NCI-H774 (cell line): ENCODE data around the gene CREB3L4.

Experiments
- DNase-seq: peaks from one replicate; lab custom pipeline; 2025; lab: John Stamatoyannopoulos, UW

The CREB3L4 gene

DNA sequence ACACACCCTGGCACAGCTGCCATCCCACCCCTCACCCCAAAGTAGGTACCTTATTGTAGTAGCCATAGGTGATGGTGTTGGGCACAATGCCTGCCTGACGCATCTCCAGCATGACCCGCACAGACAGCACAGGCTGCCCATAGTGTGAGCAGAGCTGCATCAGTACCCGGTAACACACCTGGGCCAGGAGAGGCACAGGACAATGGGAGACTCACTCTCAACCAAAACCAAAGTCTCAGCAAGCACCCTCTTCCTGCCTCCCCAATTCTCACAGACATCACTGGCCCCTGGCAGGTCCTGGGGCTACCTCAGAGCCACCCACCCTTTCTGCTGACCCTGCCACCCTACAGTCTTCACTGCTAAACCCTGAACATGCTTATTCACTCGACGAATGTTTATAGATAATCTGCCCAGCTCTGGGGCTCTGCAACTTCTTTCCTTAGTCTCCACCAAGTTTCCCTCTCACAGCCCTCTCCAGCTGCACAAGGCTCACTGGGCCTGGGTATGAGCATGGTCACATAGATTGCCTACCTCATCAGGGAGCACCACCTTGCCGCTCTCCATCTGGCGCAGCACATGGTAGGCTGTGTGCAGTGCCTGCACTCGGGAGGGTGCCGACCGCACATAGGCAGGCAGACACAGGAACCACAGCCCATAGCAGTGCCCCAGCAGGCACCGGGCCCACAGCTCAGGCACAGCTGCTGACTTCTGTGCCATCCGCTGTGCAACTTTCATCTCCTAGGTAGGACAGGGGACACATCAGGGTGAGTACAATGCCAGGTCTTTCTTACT, 31.5 kb upstream of the CREB3L4 start:
- DNase-seq, result no peak

DNA sequence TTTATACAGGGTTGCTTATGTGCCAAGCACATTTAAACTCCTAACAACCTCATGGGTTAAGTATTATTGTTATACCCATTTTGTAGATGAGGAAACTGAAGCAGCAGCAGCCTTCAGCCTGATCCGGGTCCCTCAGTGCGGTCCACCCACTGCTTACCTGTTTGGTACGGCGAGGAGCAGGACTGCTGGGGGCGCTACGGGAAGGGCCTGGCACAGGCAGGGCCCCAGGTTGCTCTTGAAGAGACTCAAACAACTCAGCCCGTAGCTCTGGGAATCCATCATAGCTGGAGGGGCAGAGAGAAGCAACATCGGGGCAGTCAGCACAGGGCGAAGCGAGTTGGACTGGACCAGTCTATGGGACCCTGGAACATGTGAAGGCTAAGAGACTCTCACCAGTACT, 30.4 kb upstream of the CREB3L4 start:
- no peak for DNase-seq

DNA sequence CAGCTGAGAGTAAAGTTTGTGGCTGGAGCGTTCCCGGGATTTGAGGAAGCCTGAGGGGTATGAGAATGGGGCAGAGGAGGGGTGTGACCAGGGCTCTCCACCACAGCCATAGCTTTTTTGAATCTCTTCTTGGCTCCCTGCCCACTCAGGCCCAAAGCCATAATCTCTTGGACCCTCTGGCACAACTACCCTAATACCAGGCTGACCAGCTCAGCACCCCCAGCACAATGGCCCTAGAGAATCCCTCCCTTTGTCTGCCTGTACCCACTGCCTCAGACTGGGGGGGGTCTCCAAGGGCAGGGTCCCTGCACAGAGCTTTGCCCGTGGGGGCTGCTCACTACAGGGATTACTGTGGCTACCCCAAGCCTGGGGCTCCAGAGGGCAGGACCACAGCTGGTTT, 28.7 kb upstream of the CREB3L4 start:
- no peak for DNase-seq

DNA sequence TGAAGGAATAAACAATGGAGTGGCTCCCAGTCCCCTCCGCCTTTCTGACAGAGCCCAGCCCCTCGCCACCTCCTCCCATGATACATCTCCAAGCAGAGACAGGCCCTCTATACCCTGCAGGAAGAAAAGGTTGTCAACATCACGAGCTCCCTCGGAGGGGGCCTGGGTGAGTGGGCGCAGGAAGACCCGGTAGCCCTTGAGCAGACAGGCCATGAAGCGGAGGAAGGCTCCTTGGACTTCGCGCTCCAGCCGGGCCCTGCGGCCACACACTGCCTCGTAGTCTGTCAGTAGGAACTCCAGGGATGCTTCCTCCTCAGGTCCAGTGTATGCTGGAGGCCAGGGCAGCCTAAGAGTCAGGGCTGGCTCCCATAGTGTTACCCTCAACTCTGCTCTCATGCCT, 28.2 kb upstream of the CREB3L4 start:
- no peak for DNase-seq

DNA sequence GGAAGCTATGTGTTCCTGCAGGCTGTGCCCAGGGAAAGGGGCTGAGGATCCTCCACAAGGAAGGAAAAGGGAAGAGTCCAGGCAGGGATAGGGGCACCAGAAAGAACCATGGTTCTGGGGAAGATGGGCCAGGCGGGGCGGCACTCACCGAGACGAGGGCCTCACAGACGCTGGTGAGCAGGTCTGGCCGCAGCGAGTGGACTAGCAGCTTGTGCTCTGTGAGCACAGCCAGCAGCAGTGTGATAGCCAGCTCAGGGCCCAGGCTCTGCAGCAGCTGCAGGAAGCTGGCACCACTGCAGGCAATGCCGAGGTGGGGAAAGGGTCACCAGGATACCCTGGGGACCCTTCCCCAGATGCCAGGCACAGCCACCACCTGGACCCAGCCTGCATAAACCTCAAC, 26.9 kb upstream of the CREB3L4 start:
- DNase-seq, result no peak

DNA sequence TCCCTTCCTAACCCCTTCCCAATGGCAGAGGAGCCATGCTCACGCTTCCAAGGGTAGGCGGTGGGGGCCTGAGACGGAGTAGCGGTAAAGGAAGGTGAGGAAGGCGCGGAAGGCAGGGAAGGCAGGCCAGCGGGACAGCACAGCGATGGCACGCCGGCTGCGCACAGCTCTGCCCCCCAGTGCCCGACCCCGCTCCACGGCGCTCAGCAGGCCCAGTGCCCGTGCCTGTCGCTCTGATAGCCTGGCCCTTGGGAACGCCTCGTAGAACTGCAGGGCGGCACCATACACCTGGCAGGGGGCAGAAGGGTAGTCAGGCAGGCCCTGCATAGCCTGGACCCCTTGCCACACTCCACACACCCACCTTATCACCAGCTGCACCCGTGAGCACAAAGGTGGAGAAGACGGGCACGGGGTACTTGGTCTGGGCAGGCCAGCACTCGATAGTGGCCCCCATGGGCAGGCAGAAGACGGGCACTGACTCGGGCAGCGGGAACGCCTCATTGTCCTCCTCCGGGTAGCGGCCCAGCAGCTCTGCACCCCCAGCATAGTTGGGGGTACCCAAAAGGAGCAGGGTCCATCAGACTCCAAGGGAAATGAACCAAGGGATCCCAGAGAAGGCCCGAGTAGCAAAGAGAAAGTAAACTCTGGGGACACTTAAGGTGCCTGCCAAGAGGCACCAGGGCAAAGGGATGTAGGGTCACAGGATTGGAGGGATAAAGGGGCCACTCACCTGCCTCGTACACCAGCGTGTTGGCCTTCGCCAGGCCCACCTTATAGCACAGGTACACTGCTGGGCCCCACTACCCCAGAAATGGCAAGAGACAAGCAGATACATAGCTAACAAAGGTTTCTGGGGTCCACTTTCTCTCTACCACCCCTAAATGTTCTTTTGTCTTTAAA, 25.6 kb upstream of the CREB3L4 start:
- DNase-seq, result no peak

DNA sequence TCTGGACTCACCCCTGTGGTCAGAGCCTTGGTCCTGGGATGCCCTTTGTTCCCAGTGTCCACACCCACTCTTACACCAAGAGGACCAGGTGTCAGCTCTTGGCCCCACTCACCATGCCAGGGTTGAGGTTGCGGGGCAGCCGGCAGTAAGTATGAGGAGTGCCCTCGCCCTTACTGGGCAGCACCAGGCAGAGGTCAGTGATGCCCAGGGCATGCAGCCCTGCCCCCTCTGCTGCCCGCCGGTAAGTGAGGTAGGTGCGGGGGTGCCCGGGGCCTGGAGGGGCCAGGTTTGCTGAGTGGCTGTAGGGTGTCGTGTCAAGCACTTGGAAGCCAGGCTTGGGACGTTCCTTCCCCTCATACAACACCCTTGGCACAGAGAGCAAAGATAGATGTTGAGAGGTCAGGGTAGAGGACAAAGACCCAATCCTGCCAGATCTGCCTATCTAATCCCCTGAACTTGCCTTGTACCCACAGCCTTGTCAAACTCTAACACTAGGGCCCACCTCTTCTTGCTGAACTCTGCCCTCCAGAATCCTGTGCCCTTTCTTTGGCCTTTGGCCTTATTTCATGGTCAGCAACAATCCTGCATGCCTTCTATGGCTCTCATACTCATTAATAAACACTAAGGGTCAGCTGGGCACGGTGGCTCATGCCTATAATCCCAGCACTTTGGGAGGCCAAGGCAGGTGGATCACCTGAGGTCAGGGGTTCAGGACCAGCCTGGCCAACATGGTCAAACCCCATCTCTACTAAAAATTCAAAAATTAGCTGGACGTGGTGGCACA, 24.7 kb upstream of the CREB3L4 start:
- DNase-seq, result no peak

DNA sequence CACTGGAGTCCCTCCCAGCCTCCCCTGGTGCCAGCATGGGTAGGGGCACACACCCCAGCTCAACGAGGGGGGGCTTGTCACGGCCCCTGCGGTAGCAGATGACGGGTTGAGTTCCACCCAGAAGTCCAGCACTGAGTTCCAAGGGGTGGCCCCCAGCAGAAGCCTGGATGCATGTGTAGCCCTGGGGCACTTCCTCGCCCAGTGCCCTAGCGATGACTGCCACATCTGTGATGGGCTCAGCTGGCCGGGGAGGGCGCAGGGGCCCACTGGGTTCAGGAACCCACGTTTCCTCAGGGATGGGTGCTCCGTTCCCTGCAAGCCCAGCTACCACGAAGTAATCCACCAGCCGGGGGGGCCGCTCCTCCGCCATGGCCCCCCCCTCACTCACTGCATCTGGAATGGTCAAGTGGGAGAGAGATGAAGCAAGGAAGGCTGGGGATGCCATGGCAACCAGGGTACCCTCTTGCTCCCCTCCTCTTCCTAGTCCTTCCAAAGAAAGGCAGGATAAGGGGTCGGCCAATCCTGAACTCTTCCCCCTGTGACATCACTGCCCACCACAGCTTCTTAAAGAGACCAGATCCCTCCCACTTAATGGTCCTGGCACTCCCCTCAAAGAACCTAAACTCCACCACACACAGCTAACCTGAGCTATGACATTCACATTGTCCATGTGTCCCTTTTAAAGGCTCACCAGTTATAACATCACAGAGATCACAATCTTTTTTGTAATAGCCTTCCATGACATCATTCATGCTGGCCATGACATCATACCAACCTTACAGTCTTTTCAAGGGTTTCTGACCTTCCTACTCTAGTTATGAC, 23.5 kb upstream of the CREB3L4 start:
- no peak for DNase-seq

DNA sequence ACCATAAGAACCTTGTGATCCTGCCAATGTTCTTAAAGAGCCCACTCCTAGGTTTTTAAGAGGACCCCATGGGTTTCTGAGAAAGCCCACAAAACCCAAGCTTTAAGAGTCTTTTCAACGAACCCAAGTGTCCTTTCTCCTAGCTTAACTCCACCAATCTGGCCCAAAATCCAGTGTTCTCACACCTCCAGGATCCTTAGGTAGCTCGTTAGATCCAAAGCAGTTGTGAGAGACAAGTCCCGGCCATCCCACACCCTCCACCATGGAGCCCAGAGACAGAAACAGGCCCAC, 22.9 kb upstream of the CREB3L4 start:
- DNase-seq, result no peak

DNA sequence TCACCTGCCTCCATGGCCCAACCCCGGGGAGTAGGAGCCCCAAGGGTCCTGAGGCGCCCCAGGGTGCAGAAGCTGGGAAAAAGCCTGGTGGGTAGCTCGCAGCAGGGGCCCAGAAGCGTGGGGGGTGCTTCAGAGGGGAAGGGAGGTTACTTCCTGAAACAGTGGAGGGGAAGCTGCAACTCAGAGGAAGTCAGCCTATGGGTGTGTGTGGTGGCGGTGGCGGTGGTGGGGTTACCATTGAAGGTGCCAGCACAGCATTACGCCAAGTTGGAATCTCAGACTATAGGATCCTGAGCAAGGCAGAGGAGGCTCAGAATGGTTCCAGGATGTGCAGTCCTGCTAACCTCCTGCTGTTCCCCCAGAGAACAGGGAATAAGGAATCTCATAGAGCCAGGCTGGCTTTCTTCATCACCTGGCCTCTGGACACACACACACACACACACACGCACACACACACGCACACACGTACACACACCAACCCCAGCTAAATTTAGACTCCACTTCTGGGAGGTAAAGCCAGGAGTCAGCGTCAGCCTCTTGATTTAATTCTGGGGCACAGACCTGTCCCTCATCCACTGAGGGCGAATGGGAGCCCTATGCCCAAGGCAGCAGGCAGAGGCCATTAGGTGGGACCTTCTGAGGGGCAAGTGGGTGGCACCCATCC, 22.4 kb upstream of the CREB3L4 start:
- DNase-seq, result no peak

DNA sequence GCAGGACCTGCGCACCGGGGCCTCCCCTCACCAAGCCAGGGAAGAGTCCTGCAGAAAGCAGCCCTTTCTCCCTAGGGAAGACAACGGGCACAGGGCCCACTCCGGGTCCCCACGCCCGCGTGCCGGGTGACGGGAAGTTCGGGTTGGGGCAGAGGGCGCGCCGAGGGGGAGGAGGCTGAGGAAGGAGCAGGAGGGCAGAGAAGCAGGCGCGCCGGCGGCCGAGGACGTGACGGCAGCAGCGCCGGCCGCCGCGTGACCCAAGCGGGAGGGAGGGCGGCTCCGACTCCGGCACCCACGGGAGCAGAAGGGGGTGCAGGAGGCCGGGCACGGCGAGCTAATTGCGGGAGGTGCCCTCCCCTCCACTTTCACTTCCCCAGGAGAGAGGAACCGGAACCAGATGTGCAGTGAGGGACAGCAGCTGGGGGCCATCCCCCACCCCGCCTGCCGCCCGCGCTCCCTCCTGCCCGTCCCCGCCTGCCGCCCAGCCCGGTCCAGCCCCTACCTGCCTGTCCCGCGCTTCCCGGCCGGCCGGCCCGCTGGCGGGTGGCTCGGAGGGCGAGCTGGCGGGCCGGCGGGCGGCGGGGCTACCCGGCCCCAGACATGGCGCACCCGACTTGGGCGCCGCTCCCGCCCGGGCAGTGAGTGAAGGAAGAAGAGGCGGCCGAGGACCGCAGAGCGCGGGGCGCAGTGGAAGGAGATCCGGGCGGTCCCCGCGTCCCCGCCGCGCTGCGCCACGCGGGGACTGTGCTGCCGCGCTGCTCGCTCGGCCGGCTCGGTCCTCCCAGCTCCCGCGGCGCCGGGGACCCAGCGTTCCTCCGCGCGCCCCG, 21.7 kb upstream of the CREB3L4 start:
- DNase-seq, result peak; percentile 47

DNA sequence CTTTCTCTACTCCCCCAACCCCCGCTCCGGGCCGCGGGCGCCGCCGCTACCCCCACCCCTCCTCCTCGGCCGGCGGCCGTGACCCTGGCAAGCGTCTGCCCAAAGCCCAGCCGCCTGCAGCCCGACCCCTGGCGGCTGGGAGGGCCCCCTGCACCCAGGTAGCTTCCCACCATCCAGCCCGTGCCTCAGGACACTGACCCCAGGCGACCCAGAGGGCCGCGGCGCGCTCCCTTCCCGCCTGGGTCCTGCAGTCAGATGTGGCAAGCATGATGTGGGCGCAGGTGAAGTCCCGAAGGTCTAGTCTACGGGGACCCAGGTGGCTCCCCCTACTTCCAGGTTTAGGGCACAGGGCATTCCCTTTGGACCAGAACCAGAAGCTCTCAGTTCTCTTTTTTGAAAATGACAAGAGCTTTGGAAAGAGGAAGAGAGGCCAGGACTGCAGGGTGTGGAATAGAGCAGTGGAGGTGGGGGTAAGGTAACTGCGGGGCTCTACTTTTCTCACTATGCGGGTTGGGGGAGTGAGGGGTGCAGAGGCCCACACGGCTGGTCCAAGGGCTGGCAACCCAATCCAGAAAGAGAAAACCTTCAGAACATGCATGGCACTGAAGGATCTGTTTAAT, 21.0 kb upstream of the CREB3L4 start, which contains the start of gene DENND4B:
Gene DENND4B, minus strand, starts transcription at position 97 of the 620 bp plus-strand sequence. CDS start 2,344 bp downstream, outside the sequence.
- DNase-seq, result peak; percentile 80

DNA sequence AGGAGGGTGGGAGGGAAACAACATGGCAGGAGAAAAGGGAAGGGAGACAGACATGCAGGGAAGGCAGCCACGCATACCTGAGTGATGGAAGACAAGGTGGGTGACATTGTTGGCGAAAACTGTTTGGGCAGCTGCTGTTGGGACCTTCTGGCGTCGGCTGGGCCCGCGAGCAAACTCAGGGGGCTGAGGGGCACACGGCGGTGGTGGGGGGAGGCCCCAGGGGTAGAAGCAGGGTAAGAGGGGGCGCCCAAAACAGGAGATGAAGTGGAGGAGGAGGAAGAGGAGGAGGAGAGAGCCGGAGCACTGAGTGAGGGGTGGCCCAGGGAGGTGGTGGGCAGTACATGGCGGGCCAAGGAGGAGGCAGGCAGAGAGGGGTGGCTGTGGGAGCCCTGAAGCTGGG, 16.5 kb upstream of the CREB3L4 start:
- DNase-seq, result no peak

DNA sequence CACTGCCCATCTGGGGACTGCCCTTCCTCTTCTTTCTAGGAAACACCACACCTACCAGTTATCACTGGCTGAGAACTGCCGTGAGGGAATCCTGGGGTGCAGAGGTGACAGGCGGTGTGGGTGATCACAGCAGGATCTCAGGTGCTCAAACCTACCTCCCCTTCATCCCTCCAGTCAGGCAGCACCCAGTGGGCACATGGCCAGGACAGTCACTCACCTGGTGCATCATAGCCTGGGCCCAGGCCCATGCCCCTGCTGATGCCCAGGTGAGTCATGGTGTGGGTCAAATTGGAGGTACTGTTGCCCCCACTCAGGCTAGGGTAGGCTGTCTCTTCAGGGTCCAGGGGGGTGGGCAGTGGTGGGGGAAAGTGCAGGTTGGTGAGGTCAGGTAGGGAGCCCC, 15.9 kb upstream of the CREB3L4 start:
- DNase-seq, result no peak

DNA sequence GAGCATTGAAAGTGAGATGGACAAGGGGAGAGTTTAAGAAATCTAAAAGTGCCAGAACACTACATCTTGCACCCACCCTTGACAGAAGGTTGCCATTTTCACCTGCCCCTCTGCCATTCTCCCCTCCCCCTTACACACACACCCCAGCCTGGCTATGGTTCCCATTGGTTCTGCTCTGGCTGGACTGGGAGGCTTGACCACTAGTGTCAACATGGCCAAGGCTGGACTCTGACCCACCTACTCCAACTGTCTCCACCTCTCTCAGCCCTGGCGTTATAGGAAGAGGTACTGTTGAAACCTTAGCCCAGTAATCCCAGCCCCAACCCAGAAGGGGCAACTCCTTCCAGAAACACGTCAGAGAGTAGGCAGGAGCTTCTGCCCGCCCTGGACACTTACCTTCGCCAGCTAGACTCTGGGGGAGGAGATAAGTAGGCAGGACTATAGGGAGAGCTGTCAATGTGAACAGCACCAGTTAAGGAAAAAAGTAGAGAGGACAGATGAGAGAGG, 13.8 kb upstream of the CREB3L4 start:
- DNase-seq, result no peak

DNA sequence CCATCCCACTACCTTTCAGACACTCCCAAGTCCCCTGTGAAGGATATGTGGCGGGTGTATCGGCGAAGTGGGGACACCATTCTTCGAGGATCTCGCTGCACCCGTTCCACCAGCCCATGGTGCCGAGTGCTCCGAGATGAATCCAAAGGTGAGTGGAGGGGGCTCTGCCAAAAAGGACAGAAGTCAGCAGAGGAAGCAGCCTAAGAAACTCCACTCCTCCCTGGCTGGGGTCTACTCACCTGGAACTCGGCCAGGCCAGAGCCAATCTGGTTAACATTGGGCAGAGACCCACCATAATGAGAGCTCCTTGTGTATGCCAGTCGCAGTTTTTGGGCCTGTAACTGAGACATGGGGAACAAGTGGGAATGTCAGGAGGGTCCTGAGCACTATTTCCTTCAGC, 12.9 kb upstream of the CREB3L4 start:
- DNase-seq, result no peak

DNA sequence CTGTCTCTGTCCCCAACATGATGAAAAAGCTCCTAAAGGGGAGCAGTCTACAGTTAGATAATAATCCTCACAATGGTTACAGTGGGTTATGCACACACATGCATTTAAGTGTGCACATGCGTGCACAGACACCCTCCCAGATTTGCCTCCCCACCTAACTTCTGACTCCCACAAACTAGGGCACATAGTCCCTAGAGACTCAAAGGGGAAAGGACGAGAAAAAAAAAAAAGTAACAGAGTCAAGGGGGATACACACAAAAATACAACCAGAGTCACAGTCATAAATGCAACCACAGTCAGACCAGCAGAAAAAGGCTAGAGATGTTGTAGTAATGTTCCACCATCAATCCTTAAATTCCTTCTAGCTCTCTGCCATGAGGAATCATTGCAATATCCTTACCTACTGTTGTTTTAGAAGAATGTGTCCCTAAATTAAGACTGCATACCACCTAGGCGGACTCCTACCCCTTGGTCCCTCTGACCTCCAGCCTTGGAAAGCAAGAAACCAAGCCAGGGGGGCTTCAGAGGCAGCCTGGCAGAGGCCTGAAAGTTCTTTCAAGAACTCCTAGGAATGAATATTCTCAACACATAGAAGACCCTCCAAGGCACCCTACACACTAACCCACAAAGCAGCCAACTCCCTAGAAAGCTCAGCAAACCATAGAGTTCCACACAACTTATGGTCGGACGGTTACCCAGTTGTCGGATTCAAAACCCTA, 10.5 kb upstream of the CREB3L4 start:
- no peak for DNase-seq

DNA sequence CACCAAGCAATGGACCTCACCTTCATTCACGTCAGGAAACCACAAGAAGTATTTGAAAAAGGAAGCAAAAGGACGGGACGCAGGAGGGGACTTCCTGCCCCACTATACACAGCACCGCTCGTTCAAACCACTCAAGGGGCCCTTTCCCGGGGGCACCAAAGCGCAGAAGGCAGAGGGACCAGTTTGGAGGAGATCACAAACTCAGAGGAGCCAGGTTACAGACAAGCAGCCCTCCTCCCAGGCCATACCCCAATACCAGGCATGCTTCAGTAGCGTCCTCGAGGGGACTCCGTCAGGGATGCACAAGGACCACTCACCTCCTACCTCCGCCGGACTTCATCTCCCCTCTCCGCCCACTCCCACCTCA, 10.0 kb upstream of the CREB3L4 start:
- DNase-seq, result no peak
